ENCODE results near the gene LSM8.
A peak's percentile ranks its signal among the peaks of the same experiment; 100 is the strongest.
"Not testable (repeated sequence)": the region's sequence is repeated elsewhere in the genome, so short reads cannot be mapped to it uniquely, and the experiment has no call there.

The LSM8 gene

GRCh38 chr7:118214051-118214832, 30.3 kb downstream of the LSM8 start:
- DNase-seq = peak; percentile 12

- DNase-seq = no peak
These were observed 30.8 kb downstream of the LSM8 start for GRCh38 chr7:118214833-118215182.

GRCh38 chr7:118217210-118217619, 33.3 kb downstream of the LSM8 start:
- DNase-seq = no peak

GRCh38 chr7:118218413-118219156, 34.6 kb downstream of the LSM8 start:
- no peak for DNase-seq

GRCh38 chr7:118219157-118219512, 35.2 kb downstream of the LSM8 start:
- DNase-seq = no peak

- no peak for DNase-seq
These were observed 36.6 kb downstream of the LSM8 start for GRCh38 chr7:118220583-118220982.

- DNase-seq = no peak
These were observed 38.6 kb downstream of the LSM8 start for GRCh38 chr7:118222591-118222990.

GRCh38 chr7:118224521-118224920, 40.6 kb downstream of the LSM8 start, which contains the start of gene ANKRD7:
ANKRD7 (plus strand) TSS chr7:118224704; CDS start chr7:118224831, 127 bp downstream.
- no peak for DNase-seq

- no peak for DNase-seq
These were observed 48.9 kb downstream of the LSM8 start for GRCh38 chr7:118232837-118233236.

GRCh38 chr7:118233799-118234198, 49.8 kb downstream of the LSM8 start:
- no peak for DNase-seq

GRCh38 chr7:118239014-118239413, 55.0 kb downstream of the LSM8 start:
- DNase-seq = no peak

- DNase-seq = not testable (repeated sequence)
These were observed 56.4 kb downstream of the LSM8 start for GRCh38 chr7:118240320-118240719.
